ENCODE data around the gene PCDHA7.
A peak's percentile ranks its signal among the peaks of the same experiment; 100 is the strongest.
"Not testable (repeated sequence)": the region's sequence is repeated elsewhere in the genome, so short reads cannot be mapped to it uniquely, and the experiment has no call there.

PCDHA7 gene

DNA sequence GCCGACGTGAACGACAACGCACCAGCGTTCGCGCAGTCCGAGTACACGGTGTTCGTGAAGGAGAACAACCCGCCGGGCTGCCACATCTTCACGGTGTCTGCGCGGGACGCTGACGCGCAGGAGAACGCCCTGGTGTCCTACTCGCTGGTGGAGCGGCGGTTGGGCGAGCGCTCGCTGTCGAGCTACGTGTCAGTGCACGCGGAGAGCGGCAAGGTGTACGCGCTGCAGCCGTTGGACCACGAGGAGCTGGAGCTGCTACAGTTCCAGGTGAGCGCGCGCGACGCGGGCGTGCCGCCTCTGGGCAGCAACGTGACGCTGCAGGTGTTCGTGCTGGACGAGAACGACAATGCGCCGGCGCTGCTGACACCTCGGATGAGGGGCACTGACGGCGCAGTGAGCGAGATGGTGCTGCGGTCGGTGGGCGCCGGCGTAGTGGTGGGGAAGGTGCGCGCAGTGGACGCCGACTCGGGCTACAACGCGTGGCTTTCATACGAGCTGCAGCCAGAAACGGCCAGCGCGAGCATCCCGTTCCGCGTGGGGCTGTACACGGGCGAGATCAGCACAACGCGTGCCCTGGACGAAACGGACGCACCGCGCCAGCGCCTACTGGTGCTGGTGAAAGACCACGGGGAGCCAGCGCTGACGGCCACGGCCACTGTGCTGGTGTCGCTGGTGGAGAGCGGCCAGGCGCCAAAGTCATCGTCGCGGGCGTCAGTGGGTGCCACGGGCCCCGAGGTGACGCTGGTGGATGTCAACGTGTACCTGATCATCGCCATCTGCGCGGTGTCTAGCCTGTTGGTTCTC is 16.0 kb downstream of the PCDHA7 start:
- DNase-seq = not testable (repeated sequence)
- in situ Hi-C loops (cut with MboI; ENCODE audit: low pct_unique_long_range_greater_than_20kb, low sequenced_read_pairs) = loop anchor here (25.0 kb wide), 1 partner anchor 187 kb away; no protein-coding TSS in a partner anchor

DNA sequence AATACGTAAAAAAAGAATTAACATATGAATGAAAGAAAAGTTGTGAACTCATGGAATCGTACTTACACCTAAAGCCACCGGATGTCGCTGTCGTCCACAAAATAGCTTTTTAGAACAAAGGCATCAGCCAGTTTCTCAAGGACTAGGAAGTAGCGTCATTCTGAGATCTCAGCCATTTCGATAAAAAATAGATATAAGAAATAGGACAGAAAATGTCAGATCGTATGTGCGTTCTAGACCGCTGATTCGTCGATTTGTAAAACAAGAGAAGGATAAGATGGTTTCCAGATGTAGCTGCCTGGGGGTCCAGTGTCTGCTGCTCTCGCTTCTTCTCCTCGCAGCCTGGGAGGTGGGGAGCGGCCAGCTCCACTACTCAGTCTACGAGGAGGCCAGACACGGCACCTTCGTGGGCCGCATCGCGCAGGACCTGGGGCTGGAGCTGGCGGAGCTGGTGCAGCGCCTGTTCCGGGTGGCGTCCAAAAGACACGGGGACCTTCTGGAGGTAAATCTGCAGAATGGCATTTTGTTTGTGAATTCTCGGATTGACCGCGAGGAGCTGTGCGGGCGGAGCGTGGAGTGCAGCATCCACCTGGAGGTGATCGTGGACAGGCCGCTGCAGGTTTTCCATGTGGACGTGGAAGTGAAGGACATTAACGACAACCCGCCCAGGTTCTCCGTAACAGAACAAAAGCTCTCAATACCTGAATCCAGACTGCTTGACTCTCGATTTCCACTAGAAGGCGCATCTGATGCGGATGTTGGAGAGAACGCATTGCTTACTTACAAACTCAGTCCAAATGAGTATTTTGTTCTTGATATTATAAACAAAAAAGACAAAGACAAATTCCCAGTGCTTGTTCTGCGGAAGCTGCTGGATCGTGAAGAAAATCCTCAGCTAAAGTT is 22.0 kb downstream of the PCDHA7 start, which contains the start of gene PCDHA10:
Gene PCDHA10, plus strand, starts transcription at position 126 of the 903 bp plus-strand sequence. Its CDS starts 152 bp downstream, at position 278.
- DNase-seq = peak; percentile 18
- in situ Hi-C loops (cut with MboI; ENCODE audit: low pct_unique_long_range_greater_than_20kb, low sequenced_read_pairs) = loop anchor here (25.0 kb wide), 1 partner anchor 181 kb away; no protein-coding TSS in a partner anchor

DNA sequence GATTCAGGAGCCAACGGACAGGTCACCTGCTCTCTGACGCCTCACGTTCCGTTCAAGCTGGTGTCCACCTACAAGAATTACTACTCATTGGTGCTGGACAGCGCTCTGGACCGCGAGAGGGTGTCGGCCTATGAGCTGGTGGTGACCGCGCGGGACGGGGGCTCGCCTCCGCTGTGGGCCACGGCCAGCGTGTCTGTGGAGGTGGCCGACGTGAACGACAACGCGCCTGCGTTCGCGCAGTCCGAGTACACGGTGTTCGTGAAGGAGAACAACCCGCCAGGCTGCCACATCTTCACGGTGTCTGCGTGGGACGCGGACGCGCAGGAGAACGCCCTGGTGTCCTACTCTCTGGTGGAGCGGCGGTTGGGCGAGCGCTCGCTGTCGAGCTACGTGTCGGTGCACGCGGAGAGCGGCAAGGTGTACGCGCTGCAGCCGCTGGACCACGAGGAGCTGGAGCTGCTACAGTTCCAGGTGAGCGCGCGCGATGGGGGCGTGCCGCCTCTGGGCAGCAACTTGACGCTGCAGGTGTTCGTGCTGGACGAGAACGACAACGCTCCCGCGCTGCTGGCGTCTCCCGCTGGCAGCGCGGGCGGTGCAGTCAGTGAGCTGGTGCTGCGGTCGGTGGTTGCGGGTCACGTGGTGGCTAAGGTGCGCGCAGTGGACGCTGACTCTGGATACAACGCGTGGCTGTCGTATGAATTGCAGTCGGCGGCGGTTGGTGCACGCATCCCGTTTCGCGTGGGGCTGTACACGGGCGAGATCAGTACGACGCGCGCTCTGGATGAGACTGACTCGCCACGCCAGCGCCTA is 23.3 kb downstream of the PCDHA7 start:
- in situ Hi-C loops (cut with MboI; ENCODE audit: low pct_unique_long_range_greater_than_20kb, low sequenced_read_pairs) = loop anchor here (25.0 kb wide), 1 partner anchor 180 kb away; no protein-coding TSS in a partner anchor

GRCh38 chr5:140857987-140858240 is 23.8 kb downstream of the PCDHA7 start:
- in situ Hi-C loops (cut with MboI; ENCODE audit: low pct_unique_long_range_greater_than_20kb, low sequenced_read_pairs) = loop anchor here (25.0 kb wide), 1 partner anchor 179 kb away; no protein-coding TSS in a partner anchor
- no peak for DNase-seq

More for the DNA sequence above, 23.3 kb downstream of the PCDHA7 start:
- DNase-seq = no peak

GRCh38 chr5:140862441-140863295 is 28.6 kb downstream of the PCDHA7 start:
- in situ Hi-C loops (cut with MboI; ENCODE audit: low pct_unique_long_range_greater_than_20kb, low sequenced_read_pairs) = loop anchor here (25.0 kb wide), 1 partner anchor 175 kb away; no protein-coding TSS in a partner anchor
- no peak for DNase-seq

DNA sequence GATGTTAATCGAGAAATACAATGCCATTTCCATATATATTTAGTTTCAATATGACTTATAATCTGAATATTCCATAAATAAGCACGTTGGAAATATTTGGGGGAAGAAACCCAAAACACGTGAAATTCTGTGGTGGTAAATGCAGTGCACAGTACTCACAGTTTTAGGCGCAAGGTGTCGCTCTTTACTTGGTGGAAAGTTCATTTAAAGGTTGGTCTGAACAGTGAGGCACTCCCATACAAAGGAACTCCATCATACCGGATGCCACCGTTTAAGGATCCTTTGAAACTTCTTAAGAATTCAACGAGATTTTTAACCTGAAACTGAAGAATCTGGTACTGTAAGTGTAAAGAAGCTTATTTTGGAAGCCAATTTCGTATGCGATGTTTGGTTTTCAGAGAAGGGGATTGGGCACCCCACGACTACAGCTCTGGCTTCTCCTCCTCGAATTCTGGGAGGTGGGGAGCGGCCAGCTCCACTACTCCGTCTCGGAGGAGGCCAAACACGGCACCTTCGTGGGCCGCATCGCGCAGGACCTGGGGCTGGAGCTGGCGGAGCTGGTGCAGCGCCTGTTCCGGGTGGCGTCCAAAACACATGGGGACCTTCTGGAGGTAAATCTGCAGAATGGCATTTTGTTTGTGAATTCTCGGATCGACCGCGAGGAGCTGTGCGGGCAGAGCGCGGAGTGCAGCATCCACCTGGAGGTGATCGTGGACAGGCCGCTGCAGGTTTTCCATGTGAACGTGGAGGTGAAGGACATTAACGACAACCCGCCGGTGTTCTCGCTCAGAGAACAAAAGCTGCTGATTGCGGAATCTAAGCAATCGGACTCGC is 34.9 kb downstream of the PCDHA7 start, which contains the start of gene PCDHA11:
Gene PCDHA11, plus strand, starts transcription at position 237 of the 834 bp plus-strand sequence. Its CDS starts 147 bp downstream, at position 384.
- in situ Hi-C loops (cut with MboI; ENCODE audit: low pct_unique_long_range_greater_than_20kb, low sequenced_read_pairs) = loop anchor here (25.0 kb wide), 1 partner anchor 168 kb away; no protein-coding TSS in a partner anchor
- DNase-seq = peak; percentile 50

DNA sequence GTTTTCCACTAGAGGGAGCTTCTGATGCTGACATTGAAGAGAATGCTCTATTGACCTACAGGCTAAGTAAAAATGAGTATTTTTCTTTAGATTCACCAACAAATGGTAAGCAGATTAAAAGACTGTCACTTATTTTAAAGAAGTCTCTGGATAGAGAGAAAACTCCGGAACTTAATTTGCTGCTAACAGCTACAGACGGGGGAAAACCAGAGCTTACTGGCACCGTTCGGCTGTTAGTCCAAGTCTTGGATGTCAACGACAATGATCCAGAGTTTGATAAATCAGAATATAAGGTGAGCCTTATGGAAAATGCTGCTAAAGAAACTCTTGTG is 35.5 kb downstream of the PCDHA7 start:
- DNase-seq = no peak
- in situ Hi-C loops (cut with MboI; ENCODE audit: low pct_unique_long_range_greater_than_20kb, low sequenced_read_pairs) = loop anchor here (25.0 kb wide), 1 partner anchor 168 kb away; no protein-coding TSS in a partner anchor

GRCh38 chr5:140870221-140871201 is 36.4 kb downstream of the PCDHA7 start:
- DNase-seq = no peak
- in situ Hi-C loops (cut with MboI; ENCODE audit: low pct_unique_long_range_greater_than_20kb, low sequenced_read_pairs) = loop anchor here (25.0 kb wide), 1 partner anchor 167 kb away; no protein-coding TSS in a partner anchor

GRCh38 chr5:140875085-140876065 is 41.3 kb downstream of the PCDHA7 start, which contains the start of gene PCDHA12:
PCDHA12 (plus strand) TSS chr5:140875308; CDS start chr5:140875473, 165 bp downstream.
- in situ Hi-C loops (cut with MboI; ENCODE audit: low pct_unique_long_range_greater_than_20kb, low sequenced_read_pairs) = no loop called here
- no peak for DNase-seq

- in situ Hi-C loops (cut with MboI; ENCODE audit: low pct_unique_long_range_greater_than_20kb, low sequenced_read_pairs); DNase-seq: not testable (repeated sequence)
These were observed 42.6 kb downstream of the PCDHA7 start for GRCh38 chr5:140876541-140877261.

- DNase-seq = no peak
- in situ Hi-C loops (cut with MboI; ENCODE audit: low pct_unique_long_range_greater_than_20kb, low sequenced_read_pairs) = no loop called here
These were observed 43.2 kb downstream of the PCDHA7 start for GRCh38 chr5:140877262-140877581.

- in situ Hi-C loops (cut with MboI; ENCODE audit: low pct_unique_long_range_greater_than_20kb, low sequenced_read_pairs) = no loop called here
- DNase-seq = no peak
These were observed 48.0 kb downstream of the PCDHA7 start, which contains the start of gene PCDHA13 for GRCh38 chr5:140881889-140882590. PCDHA13 (plus strand) TSS chr5:140882124; CDS start chr5:140882269, 145 bp downstream.

GRCh38 chr5:140882591-140882899 is 48.5 kb downstream of the PCDHA7 start:
- in situ Hi-C loops (cut with MboI; ENCODE audit: low pct_unique_long_range_greater_than_20kb, low sequenced_read_pairs) = no loop called here
- DNase-seq = no peak

DNA sequence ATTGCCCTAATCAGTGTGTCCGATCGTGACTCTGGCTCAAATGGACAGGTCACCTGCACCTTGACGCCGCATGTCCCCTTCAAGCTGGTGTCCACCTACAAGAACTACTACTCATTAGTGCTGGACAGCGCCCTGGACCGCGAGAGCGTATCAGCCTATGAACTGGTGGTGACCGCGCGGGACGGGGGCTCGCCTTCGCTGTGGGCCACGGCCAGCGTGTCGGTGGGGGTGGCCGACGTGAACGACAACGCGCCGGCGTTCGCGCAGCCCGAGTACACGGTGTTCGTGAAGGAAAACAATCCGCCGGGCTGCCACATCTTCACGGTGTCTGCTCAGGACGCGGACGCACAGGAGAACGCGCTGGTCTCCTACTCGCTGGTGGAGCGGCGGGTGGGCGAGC is 49.3 kb downstream of the PCDHA7 start:
- in situ Hi-C loops (cut with MboI; ENCODE audit: low pct_unique_long_range_greater_than_20kb, low sequenced_read_pairs) = no loop called here

More for the DNA sequence above, 49.3 kb downstream of the PCDHA7 start:
- no peak for DNase-seq
